Measurements from ENCODE around the gene SBNO2.

Gene SBNO2

DNA sequence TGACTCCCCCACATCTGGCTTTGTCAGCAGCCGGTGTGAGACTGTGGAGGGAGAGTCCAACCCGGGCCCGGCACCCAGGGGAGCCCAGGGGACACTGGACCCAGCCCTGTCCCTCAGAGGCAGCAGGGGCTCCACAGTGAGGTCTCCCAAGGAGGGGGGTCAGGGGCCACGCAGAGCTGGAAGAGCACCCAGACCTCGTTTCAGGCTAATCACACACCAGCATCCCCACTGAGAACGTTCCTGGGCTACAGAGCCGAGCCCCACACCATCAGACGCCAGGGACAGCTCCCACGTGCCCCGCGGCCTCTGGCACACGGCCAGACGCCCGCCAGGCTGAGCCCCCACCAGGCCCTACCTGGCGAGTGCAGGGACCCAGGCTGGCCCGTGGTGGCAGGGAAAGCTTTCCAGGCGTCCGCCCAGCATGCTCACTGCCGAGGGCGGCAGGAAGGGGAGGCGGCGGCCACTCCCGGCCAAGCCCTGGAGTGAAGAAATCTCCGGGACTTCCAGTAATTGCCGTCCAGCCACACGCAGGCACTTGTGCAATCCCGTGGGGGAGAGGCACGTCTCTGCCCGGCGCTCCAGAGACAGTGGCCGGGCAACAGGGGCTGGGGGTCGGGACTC lies 19.2 kb downstream of the SBNO2 start:
- DNase-seq (ENCODE audit: low read depth in 2 of 2), result no peak

DNA sequence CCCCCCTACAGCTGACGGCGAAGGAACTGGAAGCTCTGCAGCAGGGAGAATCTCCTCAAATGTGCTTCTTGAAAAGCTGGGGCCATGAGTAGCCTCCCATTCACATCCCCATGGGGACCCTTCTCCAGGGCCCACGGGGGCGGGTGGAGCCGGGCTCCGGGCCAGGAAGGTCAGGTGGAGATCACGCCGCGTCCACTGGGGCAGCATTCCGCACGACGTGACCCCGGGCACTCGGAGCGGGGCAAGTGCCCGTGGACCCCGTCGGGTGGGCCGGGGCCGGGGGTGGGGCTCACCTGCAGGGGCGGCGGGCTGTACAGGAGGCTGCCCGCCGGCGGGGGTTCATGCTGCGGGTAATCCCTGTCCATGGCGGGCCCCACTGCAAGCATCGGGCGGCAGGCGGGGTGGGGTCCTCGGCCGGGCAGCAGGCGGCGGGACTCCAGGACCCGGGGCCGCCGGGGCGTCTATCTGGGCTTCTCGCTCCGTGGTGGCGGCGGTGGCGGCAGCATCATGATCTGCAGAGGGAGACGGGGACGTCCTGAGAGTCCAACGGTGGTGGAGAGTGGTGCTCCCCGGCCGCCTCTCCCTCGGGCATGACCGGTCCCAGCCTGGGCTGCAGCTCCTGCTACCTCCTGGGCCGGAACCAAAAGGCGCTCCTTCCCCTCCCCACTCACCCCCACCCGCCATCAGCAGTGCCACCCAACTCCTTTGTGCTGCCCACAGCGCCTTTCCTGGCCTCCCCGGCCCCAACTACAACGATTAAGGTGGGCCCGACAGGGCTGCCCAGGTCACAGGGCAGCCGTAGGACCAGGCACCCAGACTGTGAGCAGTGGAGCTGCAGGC lies 20.0 kb downstream of the SBNO2 start:
- DNase-seq (ENCODE audit: low read depth in 2 of 2), result no peak

DNA sequence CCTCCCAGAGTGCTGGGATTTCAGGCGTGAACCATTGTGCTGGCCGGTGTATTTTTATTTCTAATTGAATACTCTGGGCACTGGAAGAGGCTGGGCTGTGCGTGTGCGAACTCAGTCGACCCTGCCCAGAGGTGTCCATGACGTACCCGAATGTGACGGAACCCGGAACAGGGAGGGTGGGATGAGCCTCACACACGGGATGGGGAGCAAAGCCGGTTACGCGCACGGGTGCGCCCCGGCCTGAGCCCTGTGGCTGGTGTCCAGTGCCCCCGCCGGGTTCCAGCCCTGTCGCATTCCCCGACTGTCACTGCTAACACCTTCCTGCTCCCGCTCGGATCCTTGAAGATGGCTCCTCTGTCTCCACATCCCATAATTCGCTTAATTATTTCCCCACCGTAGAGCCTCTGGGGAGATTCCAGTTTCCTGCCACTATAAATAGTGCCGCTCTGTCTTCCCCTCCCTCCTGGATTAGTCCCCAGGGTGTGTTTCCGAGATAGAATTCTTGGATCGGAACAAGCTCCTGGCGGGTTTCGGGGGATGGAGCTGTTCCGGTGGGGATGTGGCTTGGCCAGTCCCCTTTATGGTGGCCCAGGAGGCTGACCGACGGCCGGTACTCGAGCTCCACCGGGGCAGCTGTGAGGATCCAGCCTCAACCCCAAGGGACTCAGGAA lies 22.0 kb downstream of the SBNO2 start:
- no peak for DNase-seq (ENCODE audit: low read depth in 2 of 2)

DNA sequence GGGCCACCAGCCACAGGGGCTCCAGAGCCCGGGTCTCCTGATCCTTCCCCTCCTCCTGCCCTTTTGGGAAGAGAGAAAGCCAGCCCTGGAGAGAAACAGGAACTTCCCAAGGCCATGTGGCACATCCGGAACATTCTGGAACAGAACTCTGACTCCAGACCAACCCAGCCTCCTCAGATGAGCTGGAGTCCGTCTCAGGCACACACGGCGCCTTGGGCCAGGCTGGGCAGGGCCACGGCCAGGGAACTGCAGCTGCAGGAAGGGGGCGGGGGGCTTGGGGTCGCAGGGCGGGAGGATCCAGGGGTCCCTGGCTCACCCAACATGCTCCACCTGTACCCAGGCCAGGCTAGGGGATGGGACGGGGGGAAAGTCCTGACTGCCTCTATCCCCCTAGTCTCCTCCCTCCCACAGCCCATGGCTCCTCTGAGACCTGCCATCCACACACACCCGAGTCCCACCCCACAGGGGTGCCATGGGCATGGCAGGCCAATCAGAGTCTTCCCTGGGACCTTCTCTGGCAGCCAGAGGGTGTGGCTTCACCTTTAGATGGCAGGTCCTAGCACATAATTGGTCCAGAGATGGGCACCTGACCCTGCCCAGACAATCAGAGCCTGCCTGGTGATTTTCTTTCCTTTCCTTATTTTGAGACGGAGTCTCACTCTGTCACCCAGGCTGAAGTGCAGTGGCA lies 22.9 kb downstream of the SBNO2 start:
- no peak for DNase-seq (ENCODE audit: low read depth in 2 of 2)

DNA sequence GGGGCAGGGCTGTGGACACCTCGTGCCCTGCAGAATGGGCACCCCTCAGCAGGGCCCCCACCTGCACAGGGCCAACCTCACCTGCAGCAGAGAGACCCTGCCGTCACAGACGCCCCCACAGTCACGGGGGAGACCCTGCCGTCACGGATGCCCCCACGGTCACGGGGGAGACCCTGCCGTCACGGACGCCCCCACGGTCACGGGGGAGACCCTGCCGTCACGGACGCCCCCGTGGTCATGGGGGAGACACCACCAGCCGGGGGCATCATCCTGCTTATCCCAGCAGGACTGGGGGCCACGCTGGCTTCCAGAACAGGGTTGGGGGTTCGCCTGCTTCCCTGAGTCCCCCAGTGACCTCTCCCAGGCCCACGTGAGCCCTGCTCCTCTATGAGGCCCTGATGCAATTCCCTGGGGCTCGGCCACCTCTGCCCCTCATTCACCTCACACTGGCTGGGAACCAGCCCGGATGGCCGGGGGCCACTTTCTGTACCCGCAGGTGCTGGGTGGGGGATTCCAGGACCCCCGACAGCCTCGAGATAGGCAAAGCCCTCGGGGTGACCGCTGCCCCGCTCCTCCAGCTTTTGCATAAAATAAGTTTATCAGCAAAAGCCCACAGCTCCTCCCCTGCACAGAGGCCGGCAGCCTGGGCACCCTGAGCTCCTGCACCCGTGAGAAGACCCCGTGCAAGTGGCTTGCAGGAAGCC lies 23.6 kb downstream of the SBNO2 start:
- no peak for DNase-seq (ENCODE audit: low read depth in 2 of 2)

DNA sequence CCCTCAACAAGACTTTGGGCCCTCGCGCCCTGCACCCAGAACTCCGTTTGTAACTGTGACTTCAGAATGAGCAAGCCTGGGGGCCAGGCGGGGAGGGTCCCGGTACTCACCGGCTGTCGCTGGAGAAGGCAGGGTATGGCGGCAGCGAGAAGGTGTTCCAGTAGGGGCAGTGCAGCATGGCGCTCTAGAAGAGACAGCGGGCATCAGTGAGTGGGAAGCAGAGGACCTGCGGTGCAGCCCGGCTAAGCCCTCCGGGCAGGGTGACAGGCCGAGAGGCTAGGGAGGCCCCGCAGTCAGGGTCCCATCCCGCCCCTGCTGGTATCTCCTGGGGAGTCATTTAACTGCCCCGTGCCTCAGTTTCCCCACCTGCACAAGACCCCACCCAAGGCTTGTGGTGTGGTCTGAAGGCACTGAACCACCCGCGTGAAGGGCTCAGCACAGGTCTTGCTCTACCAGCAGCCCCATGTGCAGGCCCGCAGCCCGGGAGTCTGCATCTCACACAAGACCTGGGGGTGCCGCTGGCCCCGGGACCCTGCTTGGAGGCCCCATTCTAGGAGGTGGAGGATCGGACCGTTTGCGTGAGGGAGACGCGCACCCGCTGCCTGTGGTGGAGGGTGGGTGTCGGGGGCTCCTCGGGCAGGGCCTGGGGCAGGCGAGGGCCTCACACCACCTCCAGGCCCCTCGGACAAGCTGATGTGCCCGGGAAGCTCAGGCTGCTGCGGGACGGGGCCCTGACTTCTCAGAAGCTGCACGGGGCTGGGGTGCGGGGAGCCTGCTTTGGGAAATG lies 24.6 kb downstream of the SBNO2 start:
- no peak for DNase-seq (ENCODE audit: low read depth in 2 of 2)

DNA sequence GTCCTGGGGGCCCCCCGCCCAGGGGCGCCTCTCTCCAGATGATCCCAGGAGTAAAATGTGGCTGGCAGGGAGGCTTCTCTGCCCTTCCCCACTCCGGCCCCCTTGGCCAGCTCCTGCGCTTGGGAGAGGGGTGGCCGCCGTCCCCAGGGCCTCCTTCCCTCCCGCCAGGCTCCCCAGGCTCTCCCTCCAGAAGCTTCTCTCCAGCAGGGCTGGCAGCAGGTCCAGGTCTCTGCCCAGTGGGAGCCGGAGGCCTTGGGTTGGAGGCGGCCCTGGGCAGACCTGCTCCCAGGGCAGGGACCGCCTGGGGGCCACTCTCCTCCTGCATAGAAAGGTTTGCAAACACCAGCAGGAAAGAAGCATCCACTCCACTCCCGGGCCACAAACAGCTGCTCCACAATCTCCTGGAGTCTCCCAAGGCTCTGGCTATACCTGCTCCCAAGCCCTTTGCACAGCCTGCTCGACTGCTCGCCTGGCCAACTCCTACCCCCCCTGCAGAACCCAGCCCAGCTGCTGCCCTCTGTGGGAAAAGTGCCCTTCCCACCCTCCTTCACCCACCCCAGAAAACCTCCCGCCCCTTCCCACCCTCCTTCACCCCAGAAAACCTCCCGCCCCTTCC lies 26.0 kb downstream of the SBNO2 start:
- DNase-seq (ENCODE audit: low read depth in 2 of 2), result no peak

DNA sequence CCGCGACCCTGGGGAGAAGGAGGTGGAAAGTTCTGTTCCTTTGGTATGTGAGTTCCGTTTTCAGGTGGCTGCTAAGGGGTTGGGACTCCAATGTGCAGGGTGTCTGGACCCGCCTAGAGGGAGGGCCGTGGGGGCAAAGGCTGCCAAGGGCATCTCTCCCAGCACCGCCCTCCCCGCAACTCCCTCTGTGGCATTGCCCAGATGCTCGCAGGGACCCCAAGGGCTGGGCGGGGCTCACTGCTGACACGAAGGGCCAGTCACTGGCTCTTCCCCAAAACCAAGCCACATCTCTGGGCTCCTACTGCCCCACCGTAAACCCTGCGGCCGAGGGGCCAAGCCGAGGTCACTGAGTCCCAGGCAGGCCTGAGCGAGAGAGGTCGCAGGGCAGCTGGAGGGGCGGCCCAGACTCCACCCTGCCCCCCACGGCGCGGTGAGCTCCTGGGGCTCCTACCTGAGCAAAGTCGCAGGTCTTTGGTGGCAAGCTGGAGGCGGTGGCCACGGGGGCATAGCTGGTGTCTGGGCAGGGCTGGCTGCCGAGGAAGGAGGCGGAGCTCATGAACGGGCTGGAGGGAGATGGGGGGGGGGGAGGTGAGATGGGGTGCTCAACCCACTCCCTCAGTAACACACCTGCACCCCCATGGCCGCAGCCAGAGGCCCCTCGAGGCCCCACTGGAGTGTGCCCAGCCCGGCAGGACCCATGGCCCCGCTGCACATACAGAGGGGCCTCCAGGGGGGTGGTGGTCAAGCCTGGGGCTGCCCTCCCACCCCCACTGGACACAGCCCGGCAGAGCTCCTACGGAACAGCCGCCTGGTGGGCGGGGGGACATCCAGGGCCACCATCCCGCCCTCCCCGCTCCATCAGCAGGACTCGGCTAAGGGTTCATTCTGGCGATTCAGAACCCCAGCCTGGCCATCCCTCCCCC lies 26.9 kb downstream of the SBNO2 start:
- no peak for DNase-seq (ENCODE audit: low read depth in 2 of 2)

DNA sequence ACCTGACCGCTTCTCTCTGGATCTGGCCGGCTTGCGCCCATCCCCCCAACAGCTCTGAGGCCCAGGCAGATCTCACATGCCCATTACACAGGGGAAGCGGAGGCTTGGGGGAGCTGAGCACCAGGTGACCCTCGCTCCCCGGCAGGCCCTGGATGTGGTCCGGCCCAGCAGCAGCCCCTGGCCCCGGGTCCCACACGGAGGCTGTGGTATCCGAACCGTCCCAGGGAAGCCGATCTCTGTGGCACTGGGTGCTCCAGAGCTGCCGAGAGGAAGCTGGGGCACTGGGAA lies 27.7 kb downstream of the SBNO2 start:
- no peak for DNase-seq (ENCODE audit: low read depth in 2 of 2)

DNA sequence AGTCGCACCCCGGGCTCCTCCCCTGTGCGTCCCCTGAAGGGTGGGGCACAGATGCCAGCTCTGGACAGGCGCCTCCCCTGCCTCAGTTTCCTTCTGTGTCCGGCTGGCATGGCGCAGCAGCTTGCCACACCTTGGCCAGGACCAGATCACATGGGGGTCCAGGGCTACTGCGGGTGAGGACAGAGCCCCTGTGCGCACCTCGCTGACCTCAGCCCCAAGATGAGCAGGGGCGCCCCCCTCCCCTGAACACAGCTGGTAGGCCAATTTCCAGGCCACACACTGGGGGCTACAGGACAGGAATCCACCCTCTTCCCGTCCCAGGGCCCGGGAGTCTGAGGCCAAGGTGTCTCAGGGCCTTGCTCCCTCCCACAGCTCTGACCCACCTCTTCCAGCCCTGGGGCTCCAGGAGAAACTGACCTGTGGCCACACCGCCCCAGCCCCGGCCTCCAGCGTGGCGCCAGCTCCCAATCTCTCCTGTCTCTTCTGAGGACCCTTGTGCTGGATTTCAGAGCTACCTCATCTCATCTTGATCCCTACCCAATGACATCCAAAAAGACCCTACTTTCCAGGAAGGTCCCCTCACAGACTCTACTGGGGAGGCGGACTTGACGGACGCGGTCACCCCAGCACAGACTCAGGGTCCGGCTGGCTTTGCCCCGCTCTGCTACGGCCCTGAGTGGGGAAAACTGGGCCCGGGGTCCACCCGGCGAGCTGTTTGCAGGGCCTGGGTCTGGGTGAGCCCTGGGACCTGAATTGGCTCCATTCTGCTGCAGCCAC lies 28.2 kb downstream of the SBNO2 start:
- no peak for DNase-seq (ENCODE audit: low read depth in 2 of 2)

DNA sequence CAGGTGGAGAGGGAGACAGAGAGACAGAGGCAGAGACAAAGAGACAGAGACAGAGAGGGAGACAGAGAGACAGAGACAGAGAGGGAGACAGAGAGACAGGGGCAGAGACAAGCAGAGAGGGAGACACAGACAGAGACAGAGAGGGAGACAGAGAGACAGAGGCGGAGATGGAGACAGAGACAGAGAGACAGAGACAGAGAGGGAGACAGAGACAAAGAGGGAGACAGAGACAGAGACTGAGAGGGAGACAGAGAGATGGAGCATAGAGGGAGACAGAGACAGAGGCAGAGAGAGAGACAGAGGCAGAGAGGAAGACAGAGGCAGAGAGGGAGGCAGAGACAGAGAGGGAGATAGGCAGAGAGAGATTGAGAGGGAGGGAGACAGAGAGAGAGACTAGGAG lies 29.3 kb downstream of the SBNO2 start:
- DNase-seq (ENCODE audit: low read depth in 2 of 2), result no peak

DNA sequence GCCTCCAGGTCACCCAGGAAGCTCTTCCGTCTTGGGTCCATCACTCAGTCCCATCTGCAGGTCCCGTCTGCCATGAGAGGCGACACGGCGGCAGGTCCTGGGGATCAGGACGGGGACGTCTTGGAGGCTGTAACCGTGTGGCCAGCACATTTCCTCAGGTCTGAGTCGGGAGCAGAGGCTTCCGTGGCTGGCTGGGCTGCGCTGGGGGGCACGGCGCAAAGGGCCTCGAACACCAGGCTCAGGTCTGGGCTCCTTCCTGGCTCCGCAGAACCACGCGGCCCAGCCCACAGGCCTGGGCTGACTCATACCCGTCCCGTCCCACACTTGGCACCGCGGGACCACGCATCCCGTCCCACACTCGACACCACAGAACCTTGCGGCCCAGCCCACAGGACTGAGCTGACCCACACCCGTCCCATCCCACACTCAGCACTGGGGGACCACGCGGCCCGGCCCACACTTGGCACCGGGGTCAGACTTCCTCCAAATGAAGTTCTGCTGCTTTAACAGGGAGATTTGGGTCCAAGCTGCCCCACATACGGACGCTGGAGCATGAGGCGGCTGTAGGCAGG lies 30.2 kb downstream of the SBNO2 start:
- no peak for DNase-seq (ENCODE audit: low read depth in 2 of 2)

DNA sequence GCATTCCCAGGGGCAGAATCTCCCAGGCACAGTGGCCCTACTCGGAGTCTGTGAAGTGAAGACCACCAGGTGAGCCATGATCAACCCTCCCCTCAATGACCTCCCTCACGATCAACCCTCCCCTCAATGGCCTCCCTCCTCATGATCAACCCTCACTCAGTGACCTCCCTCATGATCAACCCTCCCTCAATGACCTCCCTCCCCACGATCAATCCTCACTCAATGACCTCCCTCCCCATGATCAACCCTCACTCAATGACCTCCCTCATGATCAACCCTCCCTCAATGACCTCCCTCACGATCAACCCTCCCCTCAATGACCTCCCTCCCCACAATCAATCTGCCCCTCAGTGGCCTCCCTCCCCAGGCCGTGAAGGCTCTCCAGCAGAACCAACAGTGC lies 32.1 kb downstream of the SBNO2 start:
- no peak for DNase-seq (ENCODE audit: low read depth in 2 of 2)

DNA sequence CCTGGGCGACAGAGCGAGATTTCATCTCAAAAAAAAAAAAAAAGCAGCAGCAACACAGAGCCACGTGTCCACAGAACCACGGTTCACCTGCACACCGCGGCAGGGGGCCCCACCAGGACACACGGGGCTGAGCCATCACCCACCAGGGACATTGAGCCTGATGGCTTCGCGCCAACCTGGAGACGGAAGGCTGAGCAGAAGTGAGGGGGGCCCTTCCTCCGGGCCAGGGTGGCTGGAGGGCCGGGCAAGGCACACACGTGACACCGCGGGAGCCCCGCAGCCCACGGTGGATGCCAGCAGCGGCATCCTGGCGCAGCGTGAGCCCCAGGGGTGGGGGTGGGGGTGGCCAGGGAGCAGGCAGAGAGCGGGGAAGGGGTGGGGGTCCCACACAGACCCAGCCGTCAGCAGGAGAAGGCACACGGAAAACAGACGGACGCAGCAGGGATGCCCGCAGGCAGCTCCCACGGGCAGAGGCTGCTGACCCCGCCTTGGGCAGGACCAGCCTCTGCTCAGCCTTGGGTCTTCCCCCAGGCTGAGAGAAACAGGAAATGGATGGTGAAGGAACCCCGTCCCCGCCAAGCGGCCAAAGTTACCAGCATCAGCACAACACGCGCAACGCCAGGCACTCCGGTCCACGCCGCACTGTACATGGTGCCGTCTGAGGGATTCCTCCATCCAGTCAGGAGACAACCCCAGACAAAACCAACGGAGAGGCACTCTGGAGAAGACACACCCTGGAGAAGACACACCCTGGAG lies 33.6 kb downstream of the SBNO2 start:
- no peak for DNase-seq (ENCODE audit: low read depth in 2 of 2)

DNA sequence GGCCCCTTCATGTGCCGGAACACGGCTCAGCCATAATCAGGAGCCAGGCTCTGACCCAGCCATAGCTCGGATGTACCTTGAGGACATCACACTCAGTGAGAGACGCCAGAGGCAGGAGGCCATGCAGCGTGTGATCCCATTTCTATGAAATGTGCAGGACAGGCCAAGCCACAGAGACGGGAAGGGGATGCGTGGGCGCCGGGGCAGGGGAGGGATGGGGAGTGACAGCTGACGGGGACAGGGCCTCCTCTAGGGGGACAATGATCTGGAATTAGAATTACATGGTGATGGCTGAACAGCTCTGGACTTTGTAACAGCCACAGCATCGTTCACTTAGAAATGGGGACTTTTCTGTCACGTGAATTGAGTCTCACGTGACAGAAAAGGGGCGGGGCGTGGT lies 34.9 kb downstream of the SBNO2 start:
- DNase-seq (ENCODE audit: low read depth in 2 of 2), result no peak

DNA sequence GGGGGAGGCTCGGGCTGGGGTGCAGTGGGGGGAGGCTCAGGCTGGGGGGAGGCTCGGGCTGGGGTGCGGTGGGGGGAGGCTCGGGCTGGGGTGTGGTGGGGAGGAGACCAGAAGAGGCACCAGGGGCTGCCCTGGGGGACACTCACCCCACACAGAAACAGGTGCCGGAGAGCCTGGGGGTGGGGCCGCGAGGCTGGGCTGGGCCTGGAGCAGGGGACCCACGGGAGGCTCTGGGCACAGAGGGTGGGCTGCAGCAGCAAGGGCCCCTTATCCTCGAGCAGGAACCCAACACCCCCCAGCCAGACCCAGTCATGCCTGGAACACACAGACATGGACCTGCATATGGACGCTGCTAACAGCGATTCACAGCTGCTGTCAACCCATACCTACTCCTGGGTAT lies 35.9 kb downstream of the SBNO2 start:
- no peak for DNase-seq (ENCODE audit: low read depth in 2 of 2)

DNA sequence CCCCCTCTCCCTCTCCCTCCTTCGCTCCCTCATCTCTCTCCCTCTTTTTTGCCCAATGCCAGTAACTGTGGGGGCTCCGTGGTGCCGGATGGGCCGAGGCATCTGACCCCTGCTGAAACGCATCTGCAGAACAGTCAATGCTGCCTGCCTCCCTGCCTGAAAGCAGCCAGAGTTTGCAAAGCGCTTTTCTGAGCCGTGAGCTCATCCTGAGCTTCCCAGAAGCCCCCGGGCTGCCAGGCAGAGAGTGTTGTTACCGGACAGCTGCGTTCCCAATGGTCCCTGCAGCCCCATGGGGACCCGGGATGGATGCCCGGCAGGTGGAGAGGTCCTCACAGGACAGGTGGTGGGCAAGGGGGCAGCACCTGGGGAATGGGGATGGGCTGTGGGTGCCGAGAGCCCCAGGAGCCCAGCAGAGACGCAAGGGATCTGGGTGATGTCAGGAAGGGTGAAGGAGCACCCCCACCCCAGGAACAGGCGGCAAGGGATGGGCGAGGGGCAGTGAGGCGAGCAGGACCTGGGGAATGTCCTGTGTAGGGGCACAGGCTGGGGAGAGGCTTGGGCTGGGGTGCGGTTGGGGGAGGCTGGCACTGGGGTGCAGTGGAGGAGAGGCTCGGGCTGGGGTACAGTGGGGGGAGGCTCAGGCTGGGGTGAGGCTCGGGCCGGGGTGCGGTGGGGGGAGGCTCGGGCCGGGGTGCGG lies 37.3 kb downstream of the SBNO2 start:
- no peak for DNase-seq (ENCODE audit: low read depth in 2 of 2)

Data from stimulated activated CD8-positive, alpha-beta memory T cell treated with anti-CD3 and anti-CD28 coated beads, Interleukin-15, amount 100 ng/mL, for 48 hours (primary cell).